Measurements from ENCODE around the gene KLHL8.

The KLHL8 gene

GRCh38 chr4:87121341-87122065, 98.9 kb downstream of the KLHL8 start:
- DNase-seq (ENCODE audit: low spot score) = no peak

DNA sequence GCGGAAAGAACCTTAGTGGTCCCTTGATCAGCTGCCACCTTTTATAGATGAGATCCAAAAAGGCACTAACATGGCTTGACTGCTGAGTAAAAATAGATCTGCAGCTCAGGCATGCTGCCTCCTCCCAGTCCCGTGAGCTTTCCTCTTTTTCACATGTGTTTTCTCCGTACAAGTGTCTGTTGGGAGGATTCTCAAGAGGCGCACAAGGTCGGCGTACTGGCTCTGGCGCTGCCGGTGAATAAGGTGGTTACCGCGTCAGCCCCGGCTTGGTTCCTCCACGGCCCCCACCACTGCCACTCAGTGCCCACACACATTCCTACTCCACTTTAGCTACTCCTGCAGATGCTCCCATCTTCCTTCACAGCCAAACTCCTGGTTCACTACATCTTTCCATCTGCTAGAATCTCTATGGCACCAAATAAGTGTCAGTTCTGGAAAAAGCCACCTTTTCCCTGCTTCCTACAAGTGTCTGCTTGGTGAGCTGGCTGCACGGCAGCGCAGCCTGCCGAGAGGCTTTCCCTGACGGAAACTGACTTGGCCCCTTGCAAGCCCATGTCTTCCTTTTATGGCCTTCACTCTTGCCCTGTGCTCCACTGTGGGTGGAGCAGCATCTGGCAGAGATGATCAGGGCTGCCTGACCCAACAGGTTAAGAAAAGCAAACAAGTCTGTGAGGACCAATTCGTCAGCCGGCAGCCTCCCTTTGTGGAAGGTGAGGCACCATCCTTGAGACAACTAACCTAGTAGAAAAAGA, 99.8 kb downstream of the KLHL8 start:
- no peak for DNase-seq (ENCODE audit: low spot score)

DNA sequence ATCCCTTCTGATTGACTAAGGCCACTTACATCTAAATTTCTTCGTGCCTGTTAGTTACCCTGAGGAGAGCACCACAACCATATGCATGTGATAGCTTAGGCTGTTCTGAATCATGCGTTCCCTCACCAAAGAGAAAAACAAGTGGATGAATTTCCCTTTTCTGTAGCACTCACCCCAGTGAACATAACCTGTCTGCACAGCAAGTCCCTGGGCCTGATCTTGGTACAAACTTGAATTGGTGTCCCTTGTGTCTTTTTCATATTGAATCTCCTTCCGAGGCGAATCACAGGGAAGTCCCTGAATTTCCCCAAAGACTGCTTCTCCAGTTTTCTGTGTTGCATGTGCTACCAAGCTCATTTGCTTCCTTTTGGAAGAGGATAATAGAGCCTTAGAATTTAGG, 100.4 kb downstream of the KLHL8 start:
- no peak for DNase-seq (ENCODE audit: low spot score)

DNA sequence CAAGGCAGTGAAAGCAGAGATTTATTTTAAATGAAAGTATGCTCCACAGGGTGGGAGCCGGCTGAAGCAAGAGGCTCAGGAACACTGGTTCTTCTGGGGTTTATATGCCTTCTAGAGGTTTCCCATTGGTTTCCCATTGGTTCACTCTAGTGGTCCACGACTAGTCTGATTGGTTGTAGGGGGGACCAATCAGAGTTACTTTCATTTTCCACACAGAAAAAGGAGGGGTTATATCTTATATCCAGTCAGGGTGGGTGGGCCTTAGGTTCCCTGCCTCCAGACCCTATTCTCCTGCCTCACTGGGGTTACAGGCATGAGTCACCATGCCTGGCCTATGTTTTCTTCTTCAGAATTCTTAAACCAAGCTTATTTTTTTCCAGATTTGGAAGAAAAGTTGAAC, 101.6 kb downstream of the KLHL8 start:
- no peak for DNase-seq (ENCODE audit: low spot score)

- DNase-seq (ENCODE audit: low spot score) = no peak
Measured at GRCh38 chr4:87118421-87118820, 102.0 kb downstream of the KLHL8 start.

DNA sequence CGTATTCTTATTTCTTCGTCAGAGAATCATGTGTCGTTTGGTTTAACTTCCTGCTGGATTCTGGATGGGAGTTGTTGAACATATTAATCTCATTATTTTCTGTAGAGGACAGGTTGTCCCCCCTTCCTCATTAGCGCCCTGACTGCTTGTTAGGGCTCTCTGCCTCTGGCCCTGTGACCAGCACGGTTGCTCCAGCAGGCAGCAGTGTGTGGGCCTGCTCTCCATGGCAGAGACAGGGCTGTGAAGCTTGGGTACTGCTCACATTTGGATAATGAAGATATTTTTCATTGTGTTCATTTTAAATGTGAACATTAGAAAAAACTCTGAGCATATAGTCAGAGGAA, 102.7 kb downstream of the KLHL8 start:
- no peak for DNase-seq (ENCODE audit: low spot score)

GRCh38 chr4:87117051-87117731, 103.2 kb downstream of the KLHL8 start:
- DNase-seq (ENCODE audit: low spot score) = no peak

- no peak for DNase-seq (ENCODE audit: low spot score)
Measured at GRCh38 chr4:87116231-87116630, 104.2 kb downstream of the KLHL8 start.

DNA sequence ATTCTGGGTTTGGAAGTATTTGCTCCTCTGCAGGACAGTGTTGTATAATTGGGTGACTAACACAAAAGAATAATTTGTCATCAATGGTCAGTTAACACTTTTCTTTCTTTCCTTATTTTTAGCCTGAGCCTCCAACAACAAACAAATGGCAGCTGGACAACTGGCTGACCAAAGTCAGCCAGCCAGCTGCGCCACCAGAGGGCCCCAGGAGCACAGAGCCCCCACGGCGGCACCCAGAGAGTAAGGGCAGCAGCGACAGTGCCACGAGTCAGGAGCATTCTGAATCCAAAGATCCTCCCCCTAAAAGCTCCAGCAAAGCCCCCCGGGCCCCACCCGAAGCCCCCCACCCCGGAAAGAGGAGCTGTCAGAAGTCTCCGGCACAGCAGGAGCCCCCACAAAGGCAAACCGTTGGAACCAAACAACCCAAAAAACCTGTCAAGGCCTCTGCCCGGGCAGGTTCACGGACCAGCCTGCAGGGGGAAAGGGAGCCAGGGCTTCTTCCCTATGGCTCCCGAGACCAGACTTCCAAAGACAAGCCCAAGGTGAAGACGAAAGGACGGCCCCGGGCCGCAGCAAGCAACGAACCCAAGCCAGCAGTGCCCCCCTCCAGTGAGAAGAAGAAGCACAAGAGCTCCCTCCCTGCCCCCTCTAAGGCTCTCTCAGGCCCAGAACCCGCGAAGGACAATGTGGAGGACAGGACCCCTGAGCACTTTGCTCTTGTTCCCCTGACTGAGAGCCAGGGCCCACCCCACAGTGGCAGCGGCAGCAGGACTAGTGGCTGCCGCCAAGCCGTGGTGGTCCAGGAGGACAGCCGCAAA, 106.0 kb downstream of the KLHL8 start:
- DNase-seq (ENCODE audit: low spot score) = peak; percentile 43

- no peak for DNase-seq (ENCODE audit: low spot score)
Measured at GRCh38 chr4:87112063-87112462, 108.4 kb downstream of the KLHL8 start.

All from D341Med (cell line).